OCI-LY1 (cell line): ENCODE data around the gene RASA3.
"Not testable (repeated sequence)": the region's sequence is repeated elsewhere in the genome, so short reads cannot be mapped to it uniquely, and the experiment has no call there.

ENCODE experiments used
- H2AFZ ChIP-seq: fragments of 200-600 bp; sonication (generic), shearing (Covaris generic); 2 replicates; pipeline ENCODE4 v1.6.0; 2014; ENCODE audit warnings: antibody characterized with exemption, mild to moderate bottlenecking, low read length
- H3F3A ChIP-seq: fragments of 200-600 bp; sonication (generic), shearing (Covaris generic); 2 replicates; pipeline ENCODE4 v1.6.0; 2014; ENCODE audit warnings: mild to moderate bottlenecking, antibody characterized with exemption, low read length, moderate library complexity; ENCODE audit not compliant: insufficient read depth
- H3K27ac ChIP-seq: fragments of 200-600 bp; sonication (generic); 2 replicates; pipeline ENCODE4 v1.5.1; 2014; ENCODE audit warnings: low read length, mixed run types, mild to moderate bottlenecking, low read depth; ENCODE audit not compliant: poor library complexity, severe bottlenecking
- H3K27me3 ChIP-seq: fragments of 200-600 bp; sonication (generic); 2 replicates; pipeline ENCODE4 v1.6.0; 2014; ENCODE audit warnings: antibody characterized with exemption, mild to moderate bottlenecking, low read length, moderate library complexity; ENCODE audit not compliant: insufficient read depth
- H3K36me3 ChIP-seq: fragments of 200-600 bp; sonication (generic); 2 replicates; pipeline ENCODE4 v1.6.1; 2014; ENCODE audit warnings: mild to moderate bottlenecking, antibody characterized with exemption, low read length, moderate library complexity, mixed read lengths; ENCODE audit not compliant: insufficient read depth
- H3K4me1 ChIP-seq: fragments of 200-600 bp; sonication (generic); 2 replicates; pipeline ENCODE4 v1.5.1; 2014; ENCODE audit warnings: mild to moderate bottlenecking, low read length, moderate library complexity; ENCODE audit not compliant: insufficient read depth, severe bottlenecking
- H3K4me2 ChIP-seq: fragments of 200-600 bp; sonication (generic), shearing (Covaris generic); 2 replicates; pipeline ENCODE4 v1.6.1; 2014; ENCODE audit warnings: low read length
- H3K4me3 ChIP-seq: fragments of 200-600 bp; sonication (generic); 2 replicates; pipeline ENCODE4 v1.5.1; 2014; ENCODE audit warnings: low read length, low read depth, mild to moderate bottlenecking, mixed read lengths; ENCODE audit not compliant: poor library complexity, severe bottlenecking
- H3K79me2 ChIP-seq: fragments of 200-600 bp; shearing (Covaris generic); 2 replicates; pipeline ENCODE4 v1.6.1; 2016; ENCODE audit warnings: mixed run types, low read length, mixed read lengths; ENCODE audit not compliant: insufficient read depth
- H3K9ac ChIP-seq: fragments of 200-600 bp; sonication (generic), shearing (Covaris generic); 2 replicates; pipeline ENCODE4 v1.6.1; 2014; ENCODE audit warnings: mild to moderate bottlenecking, low read length, mixed read lengths
- H3K9me2 ChIP-seq: fragments of 200-600 bp; sonication (generic), shearing (Covaris generic); 2 replicates; pipeline ENCODE4 v1.6.1; 2014; ENCODE audit warnings: low read depth, mild to moderate bottlenecking, low read length, mixed read lengths
- H3K9me3 ChIP-seq: fragments of 200-600 bp; shearing (Covaris generic); 2 replicates; pipeline ENCODE4 v1.6.1; 2014; ENCODE audit warnings: low read length, mixed read lengths
- H4K20me1 ChIP-seq: fragments of 200-600 bp; sonication (generic), shearing (Covaris generic); 2 replicates; pipeline ENCODE4 v1.6.0; 2016; ENCODE audit warnings: mild to moderate bottlenecking, low read length; ENCODE audit not compliant: insufficient read depth
- CTCF ChIP-seq: fragments of 200-600 bp; sonication (generic), shearing (Covaris generic); IDR thresholded peaks from 2 replicates; pipeline ENCODE4 v1.5.1; 2017; ENCODE audit warnings: mild to moderate bottlenecking, antibody characterized with exemption, low read length, moderate library complexity, mixed read lengths
- EZH2 ChIP-seq: fragments of 200-600 bp; sonication (generic), shearing (Covaris generic); IDR thresholded peaks from 2 replicates; pipeline ENCODE4 v1.8.0; 2017; ENCODE audit warnings: borderline replicate concordance, mixed run types, mild to moderate bottlenecking, antibody characterized with exemption, low read length, moderate library complexity, mixed read lengths

Gene RASA3

GRCh38 chr13:114099918-114100445 lies 32.4 kb downstream of the RASA3 start:
- Histone ChIP-seq H3F3A (no peaks in the 10 kb centered on the region), H3K4me1 (peaks cover 27% of the 10 kb centered on the region), H3K27ac (peak overlapping the region; percentile 54), H3K36me3 (no peaks in the 10 kb centered on the region), H3K4me2 (0 out of 2 replicates have a peak overlapping the region, but pooled peaks have one; percentile 0), H4K20me1 (no peaks in the 10 kb centered on the region), H2AFZ (no peak overlapping the region), H3K27me3 (no peaks in the 10 kb centered on the region), H3K4me3 (no peak overlapping the region), H3K9me3 (no peaks in the 10 kb centered on the region), H3K9me2 (no peaks in the 10 kb centered on the region), H3K79me2 (no peaks in the 10 kb centered on the region), H3K9ac (no peak overlapping the region)
- TF ChIP-seq CTCF (no peak), EZH2 (no peak)

- Histone ChIP-seq H3K27ac (no peak overlapping the region), H3K27me3 (no peaks in the 10 kb centered on the region), H3K9me3 (no peaks in the 10 kb centered on the region), H3K36me3 (no peaks in the 10 kb centered on the region), H3K9me2 (no peaks in the 10 kb centered on the region), H2AFZ (no peak overlapping the region), H3K9ac (no peak overlapping the region), H4K20me1 (no peaks in the 10 kb centered on the region), H3K4me3 (no peak overlapping the region), H3F3A (no peaks in the 10 kb centered on the region), H3K4me1 (peaks cover 27% of the 10 kb centered on the region), H3K4me2 (no peak overlapping the region), H3K79me2 (no peaks in the 10 kb centered on the region)
- TF ChIP-seq CTCF (no peak), EZH2 (no peak)
These were observed 33.2 kb downstream of the RASA3 start for GRCh38 chr13:114099191-114099590.

- not testable (repeated sequence) for H3K9ac ChIP-seq, H3K36me3 ChIP-seq, H3K27me3 ChIP-seq, H3K9me3 ChIP-seq, H3K4me2 ChIP-seq, H3K9me2 ChIP-seq, H3K79me2 ChIP-seq, H3K4me3 ChIP-seq, H2AFZ ChIP-seq, H3F3A ChIP-seq, H4K20me1 ChIP-seq, H3K27ac ChIP-seq
- H3K4me1 ChIP-seq: peaks cover 27% of the 10 kb centered on the region
These were observed 33.8 kb downstream of the RASA3 start for GRCh38 chr13:114098689-114099056.
